Purkinje cell (primary cell): Measurements from ENCODE around the gene MAP3K19. TPM values are rescaled to one million over a fixed set of nuclear protein-coding genes. Genes with fewer than 3 reads are reported as not detected.

Experiments
- polyA plus RNA-seq: library from polyadenylated mRNA; unstranded; fragments of >200 nt; fragmentation: Nextera tagmentation; gene quantifications from 2 replicates; pipeline ENCODE4 v1.2.1, GENCODE V29; 2014

Gene MAP3K19, protein sequence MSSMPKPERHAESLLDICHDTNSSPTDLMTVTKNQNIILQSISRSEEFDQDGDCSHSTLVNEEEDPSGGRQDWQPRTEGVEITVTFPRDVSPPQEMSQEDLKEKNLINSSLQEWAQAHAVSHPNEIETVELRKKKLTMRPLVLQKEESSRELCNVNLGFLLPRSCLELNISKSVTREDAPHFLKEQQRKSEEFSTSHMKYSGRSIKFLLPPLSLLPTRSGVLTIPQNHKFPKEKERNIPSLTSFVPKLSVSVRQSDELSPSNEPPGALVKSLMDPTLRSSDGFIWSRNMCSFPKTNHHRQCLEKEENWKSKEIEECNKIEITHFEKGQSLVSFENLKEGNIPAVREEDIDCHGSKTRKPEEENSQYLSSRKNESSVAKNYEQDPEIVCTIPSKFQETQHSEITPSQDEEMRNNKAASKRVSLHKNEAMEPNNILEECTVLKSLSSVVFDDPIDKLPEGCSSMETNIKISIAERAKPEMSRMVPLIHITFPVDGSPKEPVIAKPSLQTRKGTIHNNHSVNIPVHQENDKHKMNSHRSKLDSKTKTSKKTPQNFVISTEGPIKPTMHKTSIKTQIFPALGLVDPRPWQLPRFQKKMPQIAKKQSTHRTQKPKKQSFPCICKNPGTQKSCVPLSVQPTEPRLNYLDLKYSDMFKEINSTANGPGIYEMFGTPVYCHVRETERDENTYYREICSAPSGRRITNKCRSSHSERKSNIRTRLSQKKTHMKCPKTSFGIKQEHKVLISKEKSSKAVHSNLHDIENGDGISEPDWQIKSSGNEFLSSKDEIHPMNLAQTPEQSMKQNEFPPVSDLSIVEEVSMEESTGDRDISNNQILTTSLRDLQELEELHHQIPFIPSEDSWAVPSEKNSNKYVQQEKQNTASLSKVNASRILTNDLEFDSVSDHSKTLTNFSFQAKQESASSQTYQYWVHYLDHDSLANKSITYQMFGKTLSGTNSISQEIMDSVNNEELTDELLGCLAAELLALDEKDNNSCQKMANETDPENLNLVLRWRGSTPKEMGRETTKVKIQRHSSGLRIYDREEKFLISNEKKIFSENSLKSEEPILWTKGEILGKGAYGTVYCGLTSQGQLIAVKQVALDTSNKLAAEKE (N-terminal part only)
- 1.9 TPM in 1 of 2 replicates, not detected in the other for polyA plus RNA-seq

GRCh38 chr2:135047300-135047699, at the start of gene MAP3K19:
TSS of gene MAP3K19 (minus strand) at chr2:135047447. CDS start at chr2:135024647, 22,800 bp downstream.

GRCh38 chr2:135052042-135052876, 5.0 kb upstream of the MAP3K19 start, which contains the start of gene RAB3GAP1:
TSS of gene RAB3GAP1 (plus strand) at chr2:135052292. CDS start at chr2:135052308, 16 bp downstream.

GRCh38 chr2:134918526-134919340, 128.5 kb downstream of the MAP3K19 start, which contains the start of gene CCNT2:
TSS of gene CCNT2 (plus strand) at chr2:134918822. CDS start at chr2:134918855, 33 bp downstream.

Other genes starting within 250 kb of the MAP3K19 start
- gene ACMSD, start 208.8 kb downstream of the MAP3K19 start, polyA plus RNA-seq = not detected in 2 replicates
- 20.7 and 29.0 TPM in 2 replicates for gene CCNT2, start 128.6 kb downstream of the MAP3K19 start, polyA plus RNA-seq
- gene RAB3GAP1, start 4.8 kb upstream of the MAP3K19 start, polyA plus RNA-seq = 40.2 and 51.4 TPM in 2 replicates